NCI-H2029 treated with DMSO at 0.1 percent for 48 hours (cell line): ENCODE data around the gene PAQR4.
"Not testable (repeated sequence)": the region's sequence is repeated elsewhere in the genome, so short reads cannot be mapped to it uniquely, and the experiment has no call there.

Source experiments
- DNase-seq: peaks from one replicate; lab custom pipeline; 2025; lab: John Stamatoyannopoulos, UW

PAQR4 gene

DNA sequence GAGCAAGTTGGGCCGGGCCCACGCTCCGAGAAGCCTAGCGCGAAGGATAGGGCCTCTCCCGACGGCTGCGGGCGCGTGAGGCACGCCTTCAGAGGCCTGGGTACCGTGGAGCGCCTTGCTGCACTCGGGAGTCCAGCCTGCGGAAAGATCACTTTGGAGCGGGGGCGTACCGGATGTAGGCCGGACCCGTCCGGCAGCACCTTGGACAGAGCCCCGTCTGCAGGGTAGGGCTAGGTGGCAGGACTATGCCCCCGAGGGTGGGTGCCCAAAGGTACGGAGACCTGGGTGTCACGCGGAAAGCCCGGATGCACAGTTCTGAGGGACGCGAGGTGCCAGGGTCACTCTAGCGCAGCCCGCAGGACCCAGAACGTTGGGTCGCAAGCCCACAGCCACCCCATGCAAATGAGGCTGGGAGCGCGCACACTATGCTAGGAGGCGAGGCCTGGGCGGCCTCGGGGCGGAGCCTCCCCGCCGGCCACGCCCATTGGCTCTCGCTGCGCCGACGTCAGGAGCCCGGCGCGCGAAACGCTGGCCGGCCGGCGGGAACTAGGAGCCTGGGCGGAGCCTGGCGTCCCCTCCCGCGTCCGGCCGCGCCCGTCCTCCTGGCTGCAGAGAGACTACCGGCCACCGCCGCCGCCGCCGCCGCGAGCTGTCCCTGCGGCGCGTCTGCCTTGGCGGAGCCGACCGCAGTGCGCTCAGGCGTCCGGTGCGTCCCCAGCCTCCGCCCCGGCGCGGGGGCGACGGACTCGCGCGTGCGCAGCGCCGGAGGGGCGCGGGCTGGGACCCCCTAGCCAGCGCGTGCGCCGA, at the start of gene PAQR4:
Gene PAQR4, plus strand, starts transcription at position 611 of the 807 bp plus-strand sequence. CDS start 327 bp downstream, outside the sequence.
- DNase-seq: peak; percentile 59

DNA sequence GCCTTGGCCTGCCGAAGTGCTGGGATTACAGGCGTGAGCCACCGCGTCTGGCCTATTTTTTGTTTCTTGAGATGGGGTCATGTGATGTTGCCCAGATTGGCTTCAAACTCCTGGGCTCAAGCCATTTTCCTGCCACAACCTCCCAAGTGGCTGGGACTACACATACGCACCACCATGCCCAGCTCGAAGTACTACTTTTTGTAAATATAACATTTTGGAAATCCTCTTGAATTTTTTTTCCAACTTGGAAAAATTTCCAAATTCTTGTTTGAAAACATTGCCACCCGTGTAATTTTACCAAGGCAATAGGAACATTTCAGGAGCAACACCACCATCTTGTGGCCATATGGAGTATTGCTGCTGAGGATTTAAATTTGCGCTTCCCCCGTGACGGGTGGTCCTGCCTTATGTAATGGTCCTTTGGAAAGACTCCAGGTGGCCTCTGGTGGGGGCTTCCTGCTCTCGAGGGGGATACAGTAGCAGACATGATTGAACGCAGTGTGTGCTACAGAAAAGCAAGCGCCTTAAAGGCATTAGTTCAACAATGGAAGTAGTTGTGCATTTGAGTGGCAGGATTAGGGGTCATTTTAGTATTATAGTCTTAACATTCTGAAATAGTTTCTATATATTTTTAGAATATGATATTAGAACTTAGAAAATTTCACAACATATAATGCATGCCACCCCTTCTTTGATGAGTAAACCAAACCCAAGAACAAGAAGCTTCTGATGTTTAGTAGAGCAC, 49.5 kb upstream of the PAQR4 start:
- DNase-seq: no peak

DNA sequence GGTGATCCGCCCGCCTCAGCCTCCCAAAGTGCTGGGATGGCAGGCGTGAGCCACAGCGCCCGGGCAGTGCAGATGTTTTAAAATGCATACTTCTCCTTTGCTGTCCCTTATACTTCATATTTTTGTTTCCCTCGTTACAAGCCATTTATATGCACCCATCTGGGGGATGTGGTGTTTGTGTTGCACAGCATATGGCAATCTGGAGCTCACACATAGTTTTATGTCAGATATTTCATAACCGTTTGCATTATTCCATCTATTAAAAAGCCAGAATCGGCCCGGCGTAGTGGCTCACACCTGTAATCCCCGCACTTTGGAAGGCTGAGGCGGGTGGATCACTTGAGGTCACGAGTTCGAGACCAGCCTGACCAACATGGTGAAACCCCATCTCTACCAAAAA, 45.7 kb upstream of the PAQR4 start:
- no peak for DNase-seq

DNA sequence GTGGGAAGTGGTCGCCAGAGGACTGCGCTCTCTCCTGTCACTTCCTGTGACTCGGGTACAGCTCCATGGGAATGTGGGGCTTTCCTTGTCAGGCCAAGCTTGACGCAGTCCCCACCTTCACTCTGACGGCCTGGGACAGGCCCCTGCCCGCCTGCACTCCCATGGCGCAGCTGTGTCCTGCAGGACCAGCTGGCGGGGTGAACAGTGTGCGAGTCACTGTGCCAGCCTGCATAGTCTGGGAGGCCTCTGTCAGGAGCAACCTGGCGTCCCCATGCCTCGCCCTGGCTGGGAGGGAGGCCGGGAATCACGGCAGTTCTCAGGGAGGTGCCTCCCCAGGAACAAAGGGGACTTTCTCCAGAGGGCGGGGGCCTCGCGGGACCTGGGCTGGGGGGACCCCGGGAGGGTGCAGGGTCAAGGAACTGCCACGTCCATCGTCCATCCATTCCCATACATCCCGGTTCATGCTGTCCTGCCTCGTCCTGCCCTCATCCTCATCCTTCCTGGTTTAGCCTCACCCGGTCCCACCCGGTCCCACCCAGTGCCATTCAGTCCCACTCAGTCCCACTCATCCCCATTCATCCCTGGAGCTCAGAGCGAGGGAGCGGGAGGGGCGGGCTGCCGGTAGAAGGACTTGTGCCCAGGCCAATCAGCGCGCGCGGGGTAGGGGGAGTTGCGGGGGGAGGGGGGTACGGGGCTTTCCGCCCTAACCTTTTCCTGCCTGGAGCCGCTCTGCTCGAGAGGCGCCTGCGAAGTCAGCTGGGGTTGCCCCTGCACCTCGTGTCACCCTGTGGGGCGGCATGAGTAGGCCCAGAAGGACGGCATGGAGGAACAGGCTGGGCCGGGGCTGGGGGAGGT, 44.0 kb upstream of the PAQR4 start:
- no peak for DNase-seq

DNA sequence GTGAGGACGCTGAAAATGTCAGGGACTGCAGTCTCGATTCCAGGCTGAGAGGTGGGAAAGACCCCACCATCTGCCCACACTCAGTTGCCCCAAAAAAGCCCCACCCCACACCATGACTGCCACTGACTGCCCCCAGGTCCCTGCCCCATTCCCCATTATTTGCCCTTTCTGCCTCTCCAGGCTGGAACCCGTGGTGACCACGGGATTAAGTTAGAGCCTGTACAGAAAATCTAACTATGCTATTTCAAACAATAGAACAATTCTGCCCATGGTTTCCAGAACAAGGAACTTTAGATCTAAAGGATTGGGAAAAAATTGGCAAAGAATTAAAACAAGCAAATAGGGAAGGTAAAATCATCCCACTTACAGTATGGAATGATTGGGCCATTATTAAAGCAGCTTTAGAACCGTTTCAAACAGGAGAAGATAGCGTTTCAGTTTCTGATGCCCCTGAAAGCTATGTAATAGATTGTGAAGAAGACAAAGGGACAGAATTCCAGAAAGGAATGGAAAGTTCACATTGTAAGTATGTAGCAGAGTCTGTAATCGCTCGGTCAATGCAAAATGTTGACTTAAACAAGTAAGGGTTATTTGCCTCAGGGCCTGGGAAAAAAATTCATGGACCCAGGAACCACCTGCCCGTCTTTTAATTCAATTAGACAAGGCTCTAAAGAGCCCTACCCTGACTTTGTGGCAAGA, 43.0 kb upstream of the PAQR4 start:
- no peak for DNase-seq

DNA sequence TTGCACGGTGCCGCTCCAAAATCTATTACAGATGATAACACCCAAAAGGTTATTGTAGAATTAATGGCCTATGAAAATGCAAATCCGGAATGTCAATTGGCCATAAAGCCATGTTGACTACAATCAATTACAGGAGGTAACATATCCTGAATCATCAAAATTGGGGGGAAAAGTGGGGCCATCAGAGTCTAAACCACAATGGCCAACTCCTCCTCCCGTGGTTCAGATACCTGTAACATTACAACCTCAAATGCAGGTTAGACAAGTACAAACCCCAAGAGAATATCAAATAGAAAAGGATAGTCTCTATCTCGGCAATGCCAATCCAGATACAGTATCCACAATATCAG, 42.5 kb upstream of the PAQR4 start:
- no peak for DNase-seq

DNA sequence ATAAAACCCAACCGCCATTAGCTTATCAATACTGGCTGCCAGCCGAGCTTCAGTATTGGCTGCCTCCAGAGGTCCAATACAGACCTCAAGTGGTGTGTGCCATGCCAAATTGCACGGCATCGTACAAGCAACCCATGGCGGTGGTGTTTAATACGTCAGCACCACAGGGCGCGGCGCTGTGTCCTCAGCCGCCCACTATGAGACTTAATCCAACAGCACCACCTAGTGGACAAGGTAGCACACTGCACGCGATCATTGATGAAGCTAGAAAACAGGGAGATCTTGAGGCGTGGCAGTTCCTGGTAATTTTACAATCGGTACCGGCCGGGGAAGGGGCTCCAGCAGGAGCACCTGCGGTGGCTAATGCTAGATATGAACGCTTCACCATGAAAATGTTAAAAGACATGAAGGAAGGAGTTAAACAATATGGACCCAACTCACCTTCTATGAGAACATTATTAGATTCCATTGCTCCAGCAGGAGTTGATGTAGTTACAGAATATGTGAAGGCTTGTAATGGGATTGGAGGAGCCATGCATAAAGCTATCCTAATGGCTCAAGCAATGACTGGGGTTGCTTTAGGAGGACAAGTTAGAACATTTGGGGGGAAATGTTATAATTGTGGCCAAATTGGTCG, 42.0 kb upstream of the PAQR4 start:
- DNase-seq: peak; percentile 49

DNA sequence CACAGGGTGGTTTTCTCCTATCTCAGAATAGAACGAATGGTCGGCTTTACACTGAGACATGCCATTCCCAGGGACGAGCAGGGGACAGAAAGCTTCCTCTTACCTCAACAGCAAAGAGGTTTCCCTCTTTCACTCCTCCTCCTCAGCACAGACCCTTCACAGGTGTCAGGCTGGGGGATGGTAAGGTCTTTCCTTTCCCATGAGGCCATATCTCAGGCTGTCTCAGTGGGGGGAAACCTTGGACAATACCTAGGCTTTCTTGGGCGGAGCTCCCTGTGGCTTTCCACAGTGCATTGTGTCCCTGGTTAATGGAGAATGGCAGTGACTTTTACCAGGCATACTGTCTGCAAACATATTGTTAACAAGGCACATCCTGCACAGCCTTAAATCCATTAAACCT, 41.0 kb upstream of the PAQR4 start:
- DNase-seq: not testable (repeated sequence)

DNA sequence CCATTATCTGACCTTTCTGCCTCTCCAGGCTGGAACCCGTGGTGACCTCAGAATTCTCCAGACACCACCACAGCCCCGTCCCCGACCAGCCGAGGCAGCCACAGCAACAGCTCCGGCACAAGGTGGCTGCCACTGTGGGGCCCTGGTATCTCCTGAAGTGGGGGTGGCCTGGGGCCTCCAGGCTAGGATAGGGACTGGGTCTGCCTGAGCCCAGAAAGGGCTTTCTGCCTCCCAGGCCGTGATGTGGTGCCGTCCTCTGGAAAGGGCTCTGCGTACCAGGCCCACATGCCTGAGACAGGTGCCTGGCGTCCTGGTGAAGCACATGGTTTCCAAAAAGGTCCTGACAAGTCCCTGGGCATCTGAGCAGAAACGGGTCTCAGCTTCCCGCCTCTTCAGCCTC, 40.4 kb upstream of the PAQR4 start:
- no peak for DNase-seq

DNA sequence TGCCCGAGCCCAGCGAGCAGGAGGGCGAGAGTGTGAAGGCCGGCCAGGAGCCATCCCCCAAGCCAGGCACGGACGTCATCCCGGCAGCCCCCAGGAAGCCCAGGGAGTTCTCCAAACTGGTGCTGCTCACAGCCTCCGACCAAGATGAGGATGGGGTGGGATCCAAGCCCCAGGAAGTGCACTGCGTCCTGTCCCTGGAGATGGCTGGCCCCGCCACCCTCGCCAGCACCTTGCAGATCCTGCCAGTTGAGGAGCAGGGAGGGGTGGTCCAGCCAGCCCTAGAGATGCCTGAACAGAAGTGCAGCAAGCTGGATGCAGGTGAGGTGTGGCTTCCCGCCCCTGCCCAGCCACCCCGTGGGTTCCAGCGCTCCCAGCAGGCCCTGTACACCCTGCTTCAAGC, 39.5 kb upstream of the PAQR4 start:
- no peak for DNase-seq

DNA sequence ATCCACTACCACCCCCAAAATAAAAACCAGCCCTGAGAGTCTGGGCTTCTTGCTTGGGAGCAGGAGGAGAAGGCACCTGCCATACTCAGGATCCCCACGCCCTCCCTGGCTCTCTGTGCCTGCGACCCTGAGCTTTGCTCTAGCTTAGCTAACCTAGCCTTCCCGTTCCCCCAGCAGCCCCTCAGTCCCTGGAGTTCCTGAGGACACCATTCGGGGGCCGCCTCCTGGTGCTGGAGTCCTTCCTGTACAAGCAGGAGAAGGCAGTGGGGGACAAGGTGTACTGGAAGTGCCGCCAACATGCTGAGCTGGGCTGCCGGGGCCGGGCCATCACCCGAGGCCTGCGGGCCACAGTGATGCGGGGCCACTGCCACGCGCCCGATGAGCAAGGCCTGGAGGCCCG, 38.9 kb upstream of the PAQR4 start:
- DNase-seq: no peak

DNA sequence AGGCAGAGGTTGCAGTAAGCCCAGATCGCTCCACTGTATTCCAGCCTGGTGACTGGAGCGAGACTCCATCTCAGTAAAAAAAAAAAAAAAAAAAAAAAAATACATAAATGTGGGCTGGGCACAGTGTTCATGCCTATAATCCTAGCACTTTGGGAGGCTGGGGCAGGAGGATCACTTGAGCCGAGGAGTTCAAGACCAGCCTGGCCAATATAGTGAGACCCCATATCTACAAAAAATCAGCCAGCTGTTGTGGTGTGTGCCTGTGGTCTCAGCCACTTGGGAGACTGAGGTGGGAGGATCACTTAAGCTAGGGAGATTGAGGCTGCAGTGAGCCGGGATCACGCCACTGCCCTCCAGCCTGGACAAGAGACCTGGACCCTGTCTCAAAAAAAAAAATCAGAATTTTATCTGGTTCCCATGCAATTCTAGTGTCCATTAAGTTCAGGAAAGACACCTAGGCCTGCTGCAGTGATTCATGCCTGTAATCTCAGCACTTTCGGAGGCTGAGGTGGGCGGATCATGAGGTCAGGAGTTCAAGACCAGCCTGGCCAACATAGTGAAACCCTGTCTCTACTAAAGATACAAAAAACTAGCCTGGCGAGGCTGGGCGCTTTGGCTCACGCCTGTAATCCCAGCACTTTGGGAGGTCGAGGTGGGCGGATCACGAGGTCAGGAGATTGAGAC, 37.8 kb upstream of the PAQR4 start:
- DNase-seq: not testable (repeated sequence)

DNA sequence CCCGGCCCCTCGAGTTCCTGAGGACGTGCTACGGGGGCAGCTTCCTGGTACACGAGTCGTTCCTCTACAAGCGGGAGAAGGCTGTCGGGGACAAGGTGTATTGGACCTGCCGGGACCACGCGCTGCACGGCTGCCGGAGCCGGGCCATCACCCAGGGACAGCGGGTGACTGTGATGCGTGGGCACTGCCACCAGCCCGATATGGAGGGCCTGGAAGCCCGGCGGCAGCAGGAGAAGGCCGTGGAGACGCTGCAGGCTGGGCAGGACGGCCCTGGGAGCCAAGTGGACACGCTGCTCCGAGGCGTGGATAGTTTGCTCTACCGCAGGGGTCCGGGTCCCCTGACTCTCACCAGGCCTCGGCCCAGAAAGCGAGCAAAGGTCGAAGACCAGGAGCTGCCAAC, 36.0 kb upstream of the PAQR4 start:
- no peak for DNase-seq

DNA sequence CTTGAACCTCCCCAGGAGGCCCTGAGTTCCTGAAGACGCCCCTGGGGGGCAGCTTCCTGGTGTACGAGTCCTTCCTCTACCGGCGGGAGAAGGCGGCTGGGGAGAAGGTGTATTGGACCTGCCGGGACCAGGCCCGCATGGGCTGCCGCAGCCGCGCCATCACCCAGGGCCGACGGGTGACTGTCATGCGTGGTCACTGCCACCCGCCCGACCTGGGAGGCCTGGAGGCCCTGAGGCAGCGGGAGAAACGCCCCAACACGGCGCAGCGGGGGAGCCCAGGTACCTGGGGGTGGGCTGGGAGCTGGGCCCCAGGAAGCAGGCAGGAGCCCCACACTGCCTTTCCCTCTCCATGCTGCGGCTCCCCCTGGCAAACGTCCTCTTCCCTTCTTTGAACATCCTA, 35.4 kb upstream of the PAQR4 start:
- DNase-seq: no peak

DNA sequence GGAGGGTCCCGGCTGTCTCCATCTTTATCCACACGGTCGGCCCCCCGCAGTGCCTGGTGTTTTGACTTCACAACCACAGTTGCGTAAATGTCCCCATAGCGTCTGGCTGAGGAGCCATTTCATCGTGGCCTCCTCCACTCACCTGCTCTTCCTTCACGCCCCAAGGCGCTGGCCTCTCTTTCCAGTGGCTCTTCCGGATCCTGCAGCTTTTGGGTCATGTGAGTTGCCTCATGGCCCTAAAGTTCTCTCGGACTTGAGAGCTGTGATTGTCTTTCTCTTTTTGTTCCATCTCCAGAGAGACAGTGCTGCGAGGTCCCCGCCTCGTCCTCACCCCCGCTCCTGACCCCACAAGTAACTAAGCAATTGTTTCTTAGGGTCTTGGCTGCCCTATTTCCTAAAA, 34.7 kb upstream of the PAQR4 start:
- no peak for DNase-seq

DNA sequence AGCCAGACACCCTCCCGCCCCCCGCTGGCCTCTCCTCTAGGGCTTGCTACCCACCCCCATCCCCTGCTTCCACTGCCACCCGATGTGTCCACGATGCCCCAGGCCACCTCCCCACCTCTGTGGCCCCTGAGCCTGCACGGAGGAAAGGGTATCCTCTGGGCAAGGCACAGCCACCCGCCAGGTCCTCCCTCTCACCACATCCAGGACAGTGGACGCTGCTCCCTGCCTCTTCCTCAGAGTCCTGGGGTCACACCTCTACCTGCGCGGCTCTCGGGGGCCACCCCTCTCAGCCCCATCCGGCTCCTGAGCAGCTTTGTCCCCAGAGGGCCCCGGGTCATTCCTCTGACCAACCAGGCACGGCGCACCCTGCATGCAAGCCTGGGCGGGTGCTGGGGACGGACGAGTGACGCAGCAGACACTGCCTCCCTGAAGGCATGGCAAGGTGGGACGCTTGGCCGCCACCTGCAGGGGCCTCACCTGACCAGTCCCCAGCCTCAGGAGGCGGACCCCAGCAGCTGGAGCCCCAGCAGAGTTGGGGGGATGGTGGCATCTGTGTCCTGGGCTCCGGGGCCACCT, 32.6 kb upstream of the PAQR4 start:
- no peak for DNase-seq

DNA sequence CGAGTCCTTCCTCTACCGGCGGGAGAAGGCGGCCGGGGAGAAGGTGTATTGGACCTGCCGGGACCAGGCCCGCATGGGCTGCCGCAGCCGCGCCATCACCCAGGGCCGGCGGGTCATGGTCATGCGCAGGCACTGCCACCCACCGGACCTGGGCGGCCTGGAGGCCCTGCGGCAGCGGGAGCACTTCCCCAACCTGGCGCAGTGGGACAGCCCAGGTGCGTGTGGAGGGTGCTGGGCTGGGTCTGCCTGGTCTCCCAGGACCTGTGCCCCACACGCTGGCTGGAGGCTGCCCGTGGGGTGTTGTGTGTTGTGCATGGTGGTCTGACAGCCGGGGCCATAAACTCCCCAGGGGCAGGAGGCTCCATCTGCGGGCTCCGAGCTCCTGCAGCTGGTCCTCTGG, 32.0 kb upstream of the PAQR4 start:
- DNase-seq: no peak

DNA sequence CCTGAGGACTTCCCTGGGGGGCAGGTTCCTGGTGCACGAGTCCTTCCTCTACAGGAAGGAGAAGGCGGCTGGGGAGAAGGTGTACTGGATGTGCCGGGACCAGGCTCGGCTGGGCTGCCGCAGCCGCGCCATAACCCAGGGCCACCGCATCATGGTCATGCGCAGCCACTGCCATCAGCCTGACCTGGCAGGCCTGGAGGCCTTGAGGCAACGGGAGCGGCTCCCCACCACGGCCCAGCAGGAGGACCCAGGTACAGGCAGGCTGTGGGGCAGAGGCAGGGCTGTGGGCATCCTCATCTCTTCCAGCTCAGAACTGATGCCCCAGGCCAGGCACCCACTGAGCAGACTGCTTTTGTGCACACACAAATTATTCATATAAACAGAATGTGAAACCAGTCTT, 30.9 kb upstream of the PAQR4 start:
- no peak for DNase-seq

DNA sequence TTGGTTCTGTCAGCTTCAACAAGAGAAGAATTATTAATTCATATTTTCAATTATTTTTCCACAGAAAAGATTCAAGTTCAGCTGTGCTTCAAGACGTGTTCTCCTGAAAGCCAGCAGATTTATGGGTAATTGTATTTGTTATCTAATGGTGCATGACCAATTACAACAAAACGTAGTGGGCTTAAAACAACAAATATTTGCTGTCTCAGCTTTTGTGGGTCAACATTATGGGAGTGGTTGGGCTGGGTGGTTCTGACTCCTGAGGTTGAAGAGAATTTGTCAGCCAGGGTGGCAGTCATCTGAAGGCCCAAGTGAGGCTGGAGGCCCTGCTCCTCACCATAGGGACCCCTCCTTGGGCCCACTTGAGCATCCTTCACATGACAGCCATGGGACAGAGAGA, 29.2 kb upstream of the PAQR4 start:
- no peak for DNase-seq

DNA sequence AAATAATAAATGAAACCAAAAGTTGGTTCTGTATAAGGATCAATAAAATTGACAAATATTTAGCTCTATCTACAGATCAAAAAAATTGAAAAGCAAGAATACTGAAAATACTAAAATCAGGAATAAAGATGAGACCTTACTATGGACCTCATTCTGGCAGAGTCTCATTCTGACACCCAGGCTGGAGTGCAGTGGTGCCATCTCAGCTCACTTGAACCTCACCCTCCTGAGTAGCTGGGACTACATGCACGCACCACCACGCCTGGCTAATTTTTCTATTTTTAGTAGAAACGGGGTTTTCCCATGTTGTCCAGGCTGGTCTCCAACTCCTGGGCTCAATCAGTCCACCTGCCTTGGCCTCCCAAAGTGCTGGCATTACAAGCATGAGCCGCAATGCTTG, 27.1 kb upstream of the PAQR4 start:
- DNase-seq: no peak

DNA sequence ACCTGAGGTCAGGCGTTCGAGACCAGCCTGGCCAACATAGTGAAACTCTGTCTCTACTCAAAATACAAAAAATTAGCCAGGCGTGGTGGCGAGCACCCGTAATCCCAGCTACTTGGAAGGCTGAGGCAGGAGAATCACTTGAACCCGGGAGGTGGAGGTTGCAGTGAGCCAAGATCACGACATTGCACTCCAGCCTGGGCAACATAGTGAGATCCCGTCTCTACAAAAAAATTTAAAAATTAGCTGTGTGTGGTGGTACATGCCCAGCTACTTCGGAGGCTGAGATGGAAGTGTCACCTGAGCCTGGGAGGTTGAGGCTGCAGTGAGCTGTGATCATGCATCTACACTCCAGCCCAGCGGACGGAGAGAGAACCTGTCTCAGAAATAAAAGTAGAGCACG, 25.4 kb upstream of the PAQR4 start:
- DNase-seq: not testable (repeated sequence)
